DND-41 (cell line): ENCODE results near the gene WDR93.

Source experiments
- ATAC-seq: fragments of 200-7000 bp; cut with Tn5 transposase; 3 replicates; pipeline ENCODE4 v1.9.1; 2021; ENCODE audit warnings: low read depth; ENCODE audit not compliant: insufficient read depth
- DNase-seq: peaks from one replicate; pipeline ENCODE4 v3.0.0-alpha.2; 2020
- H2AFZ ChIP-seq: 2 replicates; pipeline ENCODE4 v1.6.0; 2012; ENCODE audit warnings: low read depth, low read length
- H3K27ac ChIP-seq: 2 replicates; pipeline ENCODE4 v1.5.1; 2012; ENCODE audit warnings: low read length, inconsistent platforms
- H3K27me3 ChIP-seq: fragments of 200-600 bp; sonication (generic); 2 replicates; pipeline ENCODE4 v1.6.0; 2012; ENCODE audit warnings: low read length, mild to moderate bottlenecking, inconsistent platforms; ENCODE audit not compliant: insufficient read depth, poor library complexity
- H3K36me3 ChIP-seq: 2 replicates; pipeline ENCODE4 v1.5.1; 2012; ENCODE audit warnings: low read length, inconsistent platforms; ENCODE audit not compliant: insufficient read depth
- H3K4me1 ChIP-seq: 2 replicates; pipeline ENCODE4 v1.5.1; 2012; ENCODE audit warnings: mild to moderate bottlenecking, low read length; ENCODE audit not compliant: insufficient read depth
- H3K4me2 ChIP-seq: 2 replicates; pipeline ENCODE4 v1.6.0; 2012; ENCODE audit warnings: mild to moderate bottlenecking, moderate library complexity, low read length, inconsistent platforms; ENCODE audit not compliant: insufficient read depth
- H3K4me3 ChIP-seq, 2 experiments: fragments of 200-600 bp in 1 of 2; shearing (Covaris generic) in 1 of 2; 2 replicates each; pipeline ENCODE4 v1.5.1; 2012 to 2016; ENCODE audit warnings: inconsistent platforms in 2 of 2, low read length in 2 of 2, mild to moderate bottlenecking in 2 of 2, low read depth in 1 of 2, moderate library complexity in 1 of 2
- H3K79me2 ChIP-seq: 2 replicates; pipeline ENCODE4 v1.6.0; 2012; ENCODE audit warnings: low read length, inconsistent platforms; ENCODE audit not compliant: insufficient read depth
- H3K9ac ChIP-seq: 2 replicates; pipeline ENCODE4 v1.6.0; 2012; ENCODE audit warnings: low read depth, mild to moderate bottlenecking, inconsistent platforms, low read length, moderate library complexity
- H3K9me3 ChIP-seq: 2 replicates; pipeline ENCODE4 v1.5.1; 2012; ENCODE audit warnings: low read length, moderate library complexity, mild to moderate bottlenecking, inconsistent platforms; ENCODE audit not compliant: insufficient read depth, severe bottlenecking
- H4K20me1 ChIP-seq: 2 replicates; pipeline ENCODE4 v1.6.0; 2012; ENCODE audit warnings: low read length; ENCODE audit not compliant: insufficient read depth
- EZH2 ChIP-seq: IDR thresholded peaks from 3 replicates; pipeline ENCODE4 v1.6.1; 2012; ENCODE audit warnings: borderline replicate concordance, low read depth, mild to moderate bottlenecking, moderate library complexity, low read length, inconsistent platforms; ENCODE audit not compliant: severe bottlenecking
- TF ChIP-seq, protein P1 (sequence below): IDR thresholded peaks from 2 replicates; pipeline ENCODE4 v1.5.1; 2012; ENCODE audit warnings: borderline replicate concordance, low read length, moderate library complexity, mild to moderate bottlenecking; ENCODE audit not compliant: poor library complexity, severe bottlenecking; ENCODE audit errors: extremely low read depth

The WDR93 gene

GRCh38 chr15:89723031-89723430, 32.4 kb downstream of the WDR93 start:
- Histone ChIP-seq H2AFZ (no peak overlapping the region), H3K9ac (no peak overlapping the region), H3K27me3 (peaks cover 5% of the 10 kb centered on the region), H3K27ac (no peak overlapping the region), H3K79me2 (no peaks in the 10 kb centered on the region), H4K20me1 (no peaks in the 10 kb centered on the region), H3K4me2 (no peak overlapping the region), H3K4me3 (no peak overlapping the region), H3K9me3 (no peaks in the 10 kb centered on the region), H3K4me1 (no peaks in the 10 kb centered on the region), H3K36me3 (no peaks in the 10 kb centered on the region)
- no peak for ATAC-seq
- TF ChIP-seq EZH2 = no peak
- TF ChIP-seq, protein P1, sequence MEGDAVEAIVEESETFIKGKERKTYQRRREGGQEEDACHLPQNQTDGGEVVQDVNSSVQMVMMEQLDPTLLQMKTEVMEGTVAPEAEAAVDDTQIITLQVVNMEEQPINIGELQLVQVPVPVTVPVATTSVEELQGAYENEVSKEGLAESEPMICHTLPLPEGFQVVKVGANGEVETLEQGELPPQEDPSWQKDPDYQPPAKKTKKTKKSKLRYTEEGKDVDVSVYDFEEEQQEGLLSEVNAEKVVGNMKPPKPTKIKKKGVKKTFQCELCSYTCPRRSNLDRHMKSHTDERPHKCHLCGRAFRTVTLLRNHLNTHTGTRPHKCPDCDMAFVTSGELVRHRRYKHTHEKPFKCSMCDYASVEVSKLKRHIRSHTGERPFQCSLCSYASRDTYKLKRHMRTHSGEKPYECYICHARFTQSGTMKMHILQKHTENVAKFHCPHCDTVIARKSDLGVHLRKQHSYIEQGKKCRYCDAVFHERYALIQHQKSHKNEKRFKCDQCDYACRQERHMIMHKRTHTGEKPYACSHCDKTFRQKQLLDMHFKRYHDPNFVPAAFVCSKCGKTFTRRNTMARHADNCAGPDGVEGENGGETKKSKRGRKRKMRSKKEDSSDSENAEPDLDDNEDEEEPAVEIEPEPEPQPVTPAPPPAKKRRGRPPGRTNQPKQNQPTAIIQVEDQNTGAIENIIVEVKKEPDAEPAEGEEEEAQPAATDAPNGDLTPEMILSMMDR = no peak
- no peak for DNase-seq

DNA sequence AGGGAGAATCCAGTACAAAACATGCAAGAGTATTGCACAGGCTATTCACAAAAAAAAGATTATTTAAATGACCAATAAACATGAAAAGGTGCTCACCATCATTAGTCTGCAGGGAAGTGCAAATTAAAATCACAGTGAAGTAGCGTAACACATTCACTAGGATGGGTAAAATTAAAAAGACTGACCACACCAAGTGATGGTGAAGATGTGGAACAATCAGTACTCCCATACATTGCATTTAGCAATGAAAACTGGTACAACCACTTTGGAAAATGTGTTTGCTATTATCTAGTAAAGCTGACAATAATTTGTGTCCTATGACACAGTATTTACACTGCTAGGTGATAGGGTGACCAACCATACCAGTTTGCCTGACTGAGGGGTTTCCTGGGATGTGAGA, 34.0 kb downstream of the WDR93 start:
- H3K36me3 ChIP-seq = no peaks in the 10 kb centered on the region
- peaks cover 5% of the 10 kb centered on the region for H3K27me3 ChIP-seq
- no peak overlapping the region for H3K9ac ChIP-seq
- H2AFZ ChIP-seq = no peak overlapping the region
- TF ChIP-seq, protein P1 = no peak
- no peak for ATAC-seq
- no peak overlapping the region for H3K4me3 ChIP-seq
- H3K27ac ChIP-seq = no peak overlapping the region
- H4K20me1 ChIP-seq = no peaks in the 10 kb centered on the region
- no peaks in the 10 kb centered on the region for H3K79me2 ChIP-seq
- no peaks in the 10 kb centered on the region for H3K4me1 ChIP-seq
- no peaks in the 10 kb centered on the region for H3K9me3 ChIP-seq
- DNase-seq = no peak
- H3K4me2 ChIP-seq = no peak overlapping the region

DNA sequence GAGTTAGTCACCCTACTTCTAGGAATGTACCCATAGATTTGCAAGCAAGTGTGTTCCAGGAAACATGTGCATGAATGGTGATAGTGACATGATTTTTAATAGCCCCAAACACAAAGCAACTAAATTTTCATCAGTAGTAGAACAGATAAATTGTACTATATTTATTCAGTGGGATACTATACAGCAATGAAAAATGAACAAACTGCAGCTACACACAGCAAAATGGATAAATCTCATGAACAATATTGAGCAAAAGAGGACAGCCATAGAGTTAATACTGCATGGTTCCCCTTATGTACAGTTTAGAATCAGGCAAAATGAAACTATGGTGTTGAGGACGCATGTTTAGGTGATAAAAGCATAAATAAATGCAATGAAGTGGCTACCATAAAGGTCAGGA, 34.5 kb downstream of the WDR93 start:
- no peak for TF ChIP-seq EZH2
- TF ChIP-seq, protein P1 = no peak

GRCh38 chr15:89728254-89728653, 37.6 kb downstream of the WDR93 start:
- DNase-seq = no peak
- TF ChIP-seq EZH2 = no peak
- TF ChIP-seq, protein P1 = no peak
- H3K27me3 ChIP-seq = no peaks in the 10 kb centered on the region
- H3K4me1 ChIP-seq = no peaks in the 10 kb centered on the region
- no peak overlapping the region for H3K9ac ChIP-seq
- no peak for ATAC-seq
- no peak overlapping the region for H3K4me2 ChIP-seq
- H3K27ac ChIP-seq = no peak overlapping the region
- H2AFZ ChIP-seq = no peak overlapping the region
- H3K79me2 ChIP-seq = no peaks in the 10 kb centered on the region
- H3K9me3 ChIP-seq = no peaks in the 10 kb centered on the region
- no peak overlapping the region for H3K4me3 ChIP-seq
- H3K36me3 ChIP-seq = no peaks in the 10 kb centered on the region
- H4K20me1 ChIP-seq = no peaks in the 10 kb centered on the region

More for the DNA sequence above, 34.5 kb downstream of the WDR93 start:
- no peaks in the 10 kb centered on the region for H3K79me2 ChIP-seq
- no peak for ATAC-seq
- H3K4me2 ChIP-seq = no peak overlapping the region
- no peak overlapping the region for H3K27ac ChIP-seq
- no peak for DNase-seq
- H3K4me3 ChIP-seq = no peak overlapping the region
- peaks cover 5% of the 10 kb centered on the region for H3K27me3 ChIP-seq
- no peaks in the 10 kb centered on the region for H3K4me1 ChIP-seq
- H3K9me3 ChIP-seq = no peaks in the 10 kb centered on the region
- no peak overlapping the region for H3K9ac ChIP-seq
- H4K20me1 ChIP-seq = no peaks in the 10 kb centered on the region
- no peaks in the 10 kb centered on the region for H3K36me3 ChIP-seq
- H2AFZ ChIP-seq = no peak overlapping the region
